ENCODE measurements around the gene C1GALT1. TPM values are rescaled to one million over a fixed set of nuclear protein-coding genes. Genes with fewer than 3 reads are reported as not detected.

The C1GALT1 gene
- total and polyA plus RNA-seq, 9 of the 15 experiments (the other 6 are each of a cell fraction or from before 2014, with no cell fraction given), result 5.0 to 33.2 (median 24.1) TPM

GRCh38 chr7:7256731-7257274 is 74.5 kb downstream of the C1GALT1 start:
- Histone ChIP-seq H3K27ac (ENCODE audit: extremely low read depth, low read depth, low read length) (no peak overlapping the region), H3K9me1 (ENCODE audit: control insufficient read depth, insufficient read depth, low read length) (no peaks in the 10 kb centered on the region), H3K4me2 (ENCODE audit: insufficient read depth, low read length) (no peak overlapping the region), H3K4me3 (no peak overlapping the region), H3K9ac (ENCODE audit: insufficient read depth in 1 of 2, low read depth in 2 of 2, low read length in 2 of 2) (no peak overlapping the region), H3K4me1 (replicated peaks in 1 of 2; ENCODE audit: control insufficient read depth in 2 of 2, insufficient read depth in 2 of 2, low read length in 2 of 2) (no peaks in the 10 kb centered on the region), H3K36me3 (ENCODE audit: control insufficient read depth, insufficient read depth, low read length) (0 out of 3 replicates have a peak, but pooled peaks cover 3% of the 10 kb centered on the region), H3K9me3 (replicated peaks; ENCODE audit: control insufficient read depth, insufficient read depth, low read depth, low read length) (no peaks in the 10 kb centered on the region; the same call in 1 of the 2 replicates), H2AFZ (ENCODE audit: low read depth, low read length) (no peak overlapping the region), H3K27me3 (ENCODE audit: control insufficient read depth in 2 of 2, insufficient read depth in 2 of 2, low read length in 2 of 2) (no peaks in the 10 kb centered on the region), H4K20me1 (replicated peaks; ENCODE audit: control insufficient read depth, insufficient read depth, low read length) (no peaks in the 10 kb centered on the region), H3K79me2 (ENCODE audit: control insufficient read depth, insufficient read depth, low read length) (no peaks in the 10 kb centered on the region)
- ChIA-PET CTCF (ENCODE audit: low intra/inter-chr PET ratio) (interaction anchor here (0.6 kb wide), 1 partner anchor 1277 kb away, joined by 4 read pairs; no protein-coding TSS in a partner anchor), POLR2A (no interaction called here)
- FAIRE-seq (no peak), ATAC-seq (no peak), DNase-seq (ENCODE audit: extremely low read depth in 1 of 4, low spot score in 3 of 4) (no peak)
- WGBS (ENCODE audit: insufficient coverage, low coverage, missing lambda C conversion rate), result 88% methylated on average over 6 of the region's 6 CpGs
- BruUV-seq (replicated peaks), result no TSS peak
- TF ChIP-seq SREBF2 (CRISPR knock-in tag; IDR thresholded peaks at IDR 0.05) (no peak), MYBL2 (IDR thresholded peaks at IDR 0.05; ENCODE audit: low read depth) (no peak), MYBL2 (CRISPR knock-in tag; IDR thresholded peaks at IDR 0.05; ENCODE audit: borderline replicate concordance) (no peak), HCFC1 (IDR thresholded peaks at IDR 0.05; ENCODE audit: low read depth, low read length) (no peak), GTF2F1 (IDR thresholded peaks at IDR 0.05; ENCODE audit: low read depth, low read length) (no peak), ZNF143 (CRISPR knock-in tag; IDR thresholded peaks at IDR 0.05) (no peak), RBM39 (optimal IDR thresholded peaks at IDR 0.05; ENCODE audit: low read depth, low read length) (no peak), ZNF165 (CRISPR knock-in tag; IDR thresholded peaks at IDR 0.05; ENCODE audit: borderline replicate concordance) (no peak), CBX1 (IDR thresholded peaks at IDR 0.05; ENCODE audit: low read depth) (no peak), GABPA (tag; conservative IDR thresholded peaks at IDR 0.05; ENCODE audit: low read depth) (no peak), ELF1 (tag; IDR thresholded peaks at IDR 0.05) (no peak)
- in situ Hi-C loops (cut with MboI), result no loop called here
- intact Hi-C loops (cut with micrococcal nuclease), result no loop called here

All from K562 (cell line).